NCI-H446 (cell line): ENCODE results near the gene ZMYND11.
"Not testable (repeated sequence)": the region's sequence is repeated elsewhere in the genome, so short reads cannot be mapped to it uniquely, and the experiment has no call there.

Experiments used
- DNase-seq, 2 experiments: peaks; one replicate each; lab custom pipeline; 2025; lab: John Stamatoyannopoulos, UW

The ZMYND11 gene

GRCh38 chr10:132946-133898, 2.0 kb upstream of the ZMYND11 start:
- no peak for DNase-seq

GRCh38 chr10:134247-135131, 766 bp upstream of the ZMYND11 start:
- DNase-seq: peak in 1 of 2 experiments; percentile 22

GRCh38 chr10:135601-136464, 578 bp downstream of the ZMYND11 start:
- peak in 1 of 2 experiments; percentile 50 for DNase-seq

GRCh38 chr10:136465-136762, 1.2 kb downstream of the ZMYND11 start:
- no peak for DNase-seq

GRCh38 chr10:137031-137430, 1.8 kb downstream of the ZMYND11 start:
- DNase-seq: no peak

GRCh38 chr10:137606-138005, 2.4 kb downstream of the ZMYND11 start:
- DNase-seq: no peak

GRCh38 chr10:142371-142770, 7.1 kb downstream of the ZMYND11 start:
- DNase-seq: no peak

- no peak for DNase-seq
Observed at GRCh38 chr10:152915-153314, 17.7 kb downstream of the ZMYND11 start.

GRCh38 chr10:154348-154747, 19.1 kb downstream of the ZMYND11 start:
- DNase-seq: no peak

GRCh38 chr10:167383-167782, 32.1 kb downstream of the ZMYND11 start:
- no peak for DNase-seq

GRCh38 chr10:173741-174140, 38.5 kb downstream of the ZMYND11 start:
- DNase-seq: no peak

- no peak for DNase-seq
Observed at GRCh38 chr10:176677-177076, 41.4 kb downstream of the ZMYND11 start.

GRCh38 chr10:178208-178607, 43.0 kb downstream of the ZMYND11 start:
- peak; percentile 8 to 29 for DNase-seq

- DNase-seq: no peak
Observed at GRCh38 chr10:178723-179122, 43.5 kb downstream of the ZMYND11 start.

GRCh38 chr10:182441-183201, 47.4 kb downstream of the ZMYND11 start:
- DNase-seq: no peak

- DNase-seq: no peak
Observed at GRCh38 chr10:184174-184573, 48.9 kb downstream of the ZMYND11 start.

- DNase-seq: no peak
Observed at GRCh38 chr10:184911-185310, 49.7 kb downstream of the ZMYND11 start.

- DNase-seq: not testable (repeated sequence)
Observed at GRCh38 chr10:185571-185970, 50.3 kb downstream of the ZMYND11 start.

- no peak for DNase-seq
Observed at GRCh38 chr10:186911-187310, 51.7 kb downstream of the ZMYND11 start.

GRCh38 chr10:188546-188945, 53.3 kb downstream of the ZMYND11 start:
- no peak for DNase-seq

GRCh38 chr10:190216-190615, 55.0 kb downstream of the ZMYND11 start:
- no peak for DNase-seq
